Neural cell (in vitro differentiated cells): Measurements from ENCODE around the gene TPPP3. TPM values are rescaled to one million over a fixed set of nuclear protein-coding genes. Genes with fewer than 3 reads are reported as not detected.

Source experiments
- H2AFZ ChIP-seq: fragments of 200-600, 300-800 bp; sonication (generic), shearing (Covaris generic); 2 replicates; pipeline ENCODE4 v1.6.0; 2014; ENCODE audit warnings: low read depth, mild to moderate bottlenecking, antibody characterized with exemption, low read length, moderate library complexity
- H3F3A ChIP-seq: fragments of 200-600 bp; shearing (Covaris generic); 2 replicates; pipeline ENCODE4 v1.6.1; 2016; ENCODE audit warnings: mild to moderate bottlenecking, moderate library complexity, mixed read lengths, antibody characterized with exemption, low read length; ENCODE audit not compliant: insufficient read depth, poor library complexity, severe bottlenecking
- H3K27ac ChIP-seq: fragments of 200-600, 300-800 bp; sonication (generic), shearing (Covaris generic); 2 replicates; pipeline ENCODE4 v1.5.1; 2014; ENCODE audit warnings: mild to moderate bottlenecking, low read length, moderate library complexity
- H3K27me3 ChIP-seq: fragments of 300-800, 200-600 bp; sonication (generic), shearing (Covaris generic); 2 replicates; pipeline ENCODE4 v1.6.0; 2014; ENCODE audit warnings: mild to moderate bottlenecking, low read depth, low read length, moderate library complexity; ENCODE audit not compliant: insufficient read depth
- H3K36me3 ChIP-seq: fragments of 300-800, 200-600 bp; sonication (generic), shearing (Covaris generic); 2 replicates; pipeline ENCODE4 v1.5.1; 2014; ENCODE audit warnings: mild to moderate bottlenecking, antibody characterized with exemption, low read length, moderate library complexity; ENCODE audit not compliant: insufficient read depth
- H3K4me2 ChIP-seq: fragments of 300-800, 200-600 bp; sonication (generic), shearing (Covaris generic); 2 replicates; pipeline ENCODE4 v1.6.0; 2014; ENCODE audit warnings: mild to moderate bottlenecking, low read length
- H3K4me3 ChIP-seq: fragments of 300-800, 200-600 bp; sonication (generic), shearing (Covaris generic); 2 replicates; pipeline ENCODE4 v1.5.1; 2014; ENCODE audit warnings: mild to moderate bottlenecking, low read length, moderate library complexity
- H3K79me2 ChIP-seq: fragments of 200-600 bp; shearing (Covaris generic); replicated peaks from 2 replicates; pipeline ENCODE4 v1.6.0; 2014; ENCODE audit warnings: mild to moderate bottlenecking, low read length, moderate library complexity; ENCODE audit not compliant: insufficient read depth
- H3K9ac ChIP-seq: fragments of 300-800, 200-600 bp; sonication (generic), shearing (Covaris generic); 2 replicates; pipeline ENCODE4 v1.6.1; 2016; ENCODE audit warnings: mild to moderate bottlenecking, low read length, mixed read lengths
- H3K9me2 ChIP-seq: fragments of 200-600 bp; shearing (Covaris generic); 2 replicates; pipeline ENCODE4 v1.6.1; 2016; ENCODE audit warnings: mild to moderate bottlenecking, low read length, mixed read lengths; ENCODE audit not compliant: insufficient read depth
- H3K9me3 ChIP-seq: fragments of 200-600, 300-800 bp; sonication (generic), shearing (Covaris generic); 2 replicates; pipeline ENCODE4 v1.6.1; 2016; ENCODE audit warnings: mild to moderate bottlenecking, mixed run types, low read length, moderate library complexity, mixed read lengths
- H4K20me1 ChIP-seq: fragments of 200-600 bp; shearing (Covaris generic); 2 replicates; pipeline ENCODE4 v1.6.1; 2016; ENCODE audit warnings: mild to moderate bottlenecking, mixed run types; ENCODE audit not compliant: insufficient read depth
- EP300 ChIP-seq: fragments of 450-650 bp; conservative IDR thresholded peaks from 2 replicates; pipeline ENCODE4 v1.6.1; 2014; ENCODE audit warnings: antibody characterized with exemption, mild to moderate bottlenecking, moderate library complexity; ENCODE audit not compliant: poor library complexity, severe bottlenecking
- POLR2AphosphoS5 ChIP-seq: IDR thresholded peaks from 2 replicates; pipeline ENCODE4 v1.6.1; 2012
- TAF1 ChIP-seq: IDR thresholded peaks from 2 replicates; pipeline ENCODE4 v1.6.1; 2012; ENCODE audit warnings: low read depth
- polyA plus RNA-seq: library from polyadenylated mRNA; depleted of rRNA; stranded (reverse); fragments of >200 nt; gene quantifications from 2 replicates; pipeline ENCODE4 v1.2.3, GENCODE V29; 2014
- TF ChIP-seq, protein P1 (sequence below): fragments of 450-650 bp; IDR thresholded peaks from 2 replicates; pipeline ENCODE4 v1.5.1; 2014; ENCODE audit warnings: antibody characterized with exemption, mild to moderate bottlenecking, moderate library complexity; ENCODE audit not compliant: poor library complexity, severe bottlenecking
- TF ChIP-seq, protein P2 (sequence below): IDR thresholded peaks from 2 replicates; pipeline ENCODE4 v1.6.1; 2012; ENCODE audit warnings: borderline replicate concordance

TPPP3 gene
- polyA plus RNA-seq, 1 donor from 2014 or later, result 2.7 TPM

DNA sequence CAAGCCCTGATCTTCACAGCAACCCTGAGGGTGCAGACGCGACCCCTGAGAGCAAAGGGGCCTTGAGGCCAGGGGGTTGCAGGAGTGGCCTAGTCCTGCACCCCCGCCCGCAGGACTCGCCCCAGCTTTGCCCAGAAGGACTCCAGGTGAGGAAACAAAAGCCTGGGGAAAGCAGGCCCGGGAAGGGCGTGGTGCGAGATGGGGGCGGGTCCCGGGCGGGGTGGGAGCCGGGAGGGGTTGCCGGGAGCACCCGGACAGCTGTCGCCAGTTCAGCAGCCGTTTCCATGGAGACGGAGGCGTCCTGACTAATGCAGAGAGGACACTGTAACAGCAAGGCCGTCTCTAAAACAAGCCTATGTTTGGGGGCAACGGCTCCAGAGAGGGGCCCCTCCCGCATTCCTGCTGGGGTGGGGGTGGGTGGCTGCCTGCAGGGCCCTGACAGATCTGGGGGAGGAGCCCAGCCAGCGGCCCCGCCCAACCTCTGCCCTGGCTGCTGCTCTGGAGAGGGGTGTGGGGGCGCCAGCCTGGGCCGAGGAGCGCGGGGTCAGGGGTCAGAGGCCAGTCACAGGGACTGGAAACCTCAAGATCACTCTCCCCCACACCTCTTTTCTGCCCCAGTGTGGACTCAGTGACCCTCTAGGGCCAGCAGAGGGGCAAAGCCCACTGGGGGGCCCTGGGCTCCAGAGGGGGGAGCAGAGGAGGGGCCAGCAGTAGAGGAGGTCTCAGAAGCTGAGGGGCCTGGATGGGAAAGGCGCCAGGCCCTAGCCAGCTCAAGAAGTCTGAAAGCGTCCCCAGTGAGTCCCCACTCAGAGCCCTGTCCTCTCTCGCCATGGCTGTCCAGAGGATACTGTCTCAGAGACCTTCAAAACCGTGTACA lies 3.1 kb upstream of the TPPP3 start:
- Histone ChIP-seq H4K20me1 (no peaks in the 10 kb centered on the region), H3F3A (no peaks in the 10 kb centered on the region), H3K4me3 (peak overlapping the region; percentile 35), H3K79me2 (no peaks in the 10 kb centered on the region), H3K27me3 (no peaks in the 10 kb centered on the region), H3K9me2 (no peaks in the 10 kb centered on the region), H2AFZ (peak overlapping the region; percentile 32), H3K9ac (peak overlapping the region; percentile 50), H3K36me3 (no peaks in the 10 kb centered on the region), H3K4me2 (no peak overlapping the region), H3K27ac (peak overlapping the region; percentile 31), H3K9me3 (no peaks in the 10 kb centered on the region)
- TF ChIP-seq, protein P1, sequence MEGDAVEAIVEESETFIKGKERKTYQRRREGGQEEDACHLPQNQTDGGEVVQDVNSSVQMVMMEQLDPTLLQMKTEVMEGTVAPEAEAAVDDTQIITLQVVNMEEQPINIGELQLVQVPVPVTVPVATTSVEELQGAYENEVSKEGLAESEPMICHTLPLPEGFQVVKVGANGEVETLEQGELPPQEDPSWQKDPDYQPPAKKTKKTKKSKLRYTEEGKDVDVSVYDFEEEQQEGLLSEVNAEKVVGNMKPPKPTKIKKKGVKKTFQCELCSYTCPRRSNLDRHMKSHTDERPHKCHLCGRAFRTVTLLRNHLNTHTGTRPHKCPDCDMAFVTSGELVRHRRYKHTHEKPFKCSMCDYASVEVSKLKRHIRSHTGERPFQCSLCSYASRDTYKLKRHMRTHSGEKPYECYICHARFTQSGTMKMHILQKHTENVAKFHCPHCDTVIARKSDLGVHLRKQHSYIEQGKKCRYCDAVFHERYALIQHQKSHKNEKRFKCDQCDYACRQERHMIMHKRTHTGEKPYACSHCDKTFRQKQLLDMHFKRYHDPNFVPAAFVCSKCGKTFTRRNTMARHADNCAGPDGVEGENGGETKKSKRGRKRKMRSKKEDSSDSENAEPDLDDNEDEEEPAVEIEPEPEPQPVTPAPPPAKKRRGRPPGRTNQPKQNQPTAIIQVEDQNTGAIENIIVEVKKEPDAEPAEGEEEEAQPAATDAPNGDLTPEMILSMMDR, result no peak
- TF ChIP-seq POLR2AphosphoS5 (no peak), TAF1 (no peak), EP300 (peak; percentile 11)
- TF ChIP-seq, protein P2, sequence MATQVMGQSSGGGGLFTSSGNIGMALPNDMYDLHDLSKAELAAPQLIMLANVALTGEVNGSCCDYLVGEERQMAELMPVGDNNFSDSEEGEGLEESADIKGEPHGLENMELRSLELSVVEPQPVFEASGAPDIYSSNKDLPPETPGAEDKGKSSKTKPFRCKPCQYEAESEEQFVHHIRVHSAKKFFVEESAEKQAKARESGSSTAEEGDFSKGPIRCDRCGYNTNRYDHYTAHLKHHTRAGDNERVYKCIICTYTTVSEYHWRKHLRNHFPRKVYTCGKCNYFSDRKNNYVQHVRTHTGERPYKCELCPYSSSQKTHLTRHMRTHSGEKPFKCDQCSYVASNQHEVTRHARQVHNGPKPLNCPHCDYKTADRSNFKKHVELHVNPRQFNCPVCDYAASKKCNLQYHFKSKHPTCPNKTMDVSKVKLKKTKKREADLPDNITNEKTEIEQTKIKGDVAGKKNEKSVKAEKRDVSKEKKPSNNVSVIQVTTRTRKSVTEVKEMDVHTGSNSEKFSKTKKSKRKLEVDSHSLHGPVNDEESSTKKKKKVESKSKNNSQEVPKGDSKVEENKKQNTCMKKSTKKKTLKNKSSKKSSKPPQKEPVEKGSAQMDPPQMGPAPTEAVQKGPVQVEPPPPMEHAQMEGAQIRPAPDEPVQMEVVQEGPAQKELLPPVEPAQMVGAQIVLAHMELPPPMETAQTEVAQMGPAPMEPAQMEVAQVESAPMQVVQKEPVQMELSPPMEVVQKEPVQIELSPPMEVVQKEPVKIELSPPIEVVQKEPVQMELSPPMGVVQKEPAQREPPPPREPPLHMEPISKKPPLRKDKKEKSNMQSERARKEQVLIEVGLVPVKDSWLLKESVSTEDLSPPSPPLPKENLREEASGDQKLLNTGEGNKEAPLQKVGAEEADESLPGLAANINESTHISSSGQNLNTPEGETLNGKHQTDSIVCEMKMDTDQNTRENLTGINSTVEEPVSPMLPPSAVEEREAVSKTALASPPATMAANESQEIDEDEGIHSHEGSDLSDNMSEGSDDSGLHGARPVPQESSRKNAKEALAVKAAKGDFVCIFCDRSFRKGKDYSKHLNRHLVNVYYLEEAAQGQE, result no peak

DNA sequence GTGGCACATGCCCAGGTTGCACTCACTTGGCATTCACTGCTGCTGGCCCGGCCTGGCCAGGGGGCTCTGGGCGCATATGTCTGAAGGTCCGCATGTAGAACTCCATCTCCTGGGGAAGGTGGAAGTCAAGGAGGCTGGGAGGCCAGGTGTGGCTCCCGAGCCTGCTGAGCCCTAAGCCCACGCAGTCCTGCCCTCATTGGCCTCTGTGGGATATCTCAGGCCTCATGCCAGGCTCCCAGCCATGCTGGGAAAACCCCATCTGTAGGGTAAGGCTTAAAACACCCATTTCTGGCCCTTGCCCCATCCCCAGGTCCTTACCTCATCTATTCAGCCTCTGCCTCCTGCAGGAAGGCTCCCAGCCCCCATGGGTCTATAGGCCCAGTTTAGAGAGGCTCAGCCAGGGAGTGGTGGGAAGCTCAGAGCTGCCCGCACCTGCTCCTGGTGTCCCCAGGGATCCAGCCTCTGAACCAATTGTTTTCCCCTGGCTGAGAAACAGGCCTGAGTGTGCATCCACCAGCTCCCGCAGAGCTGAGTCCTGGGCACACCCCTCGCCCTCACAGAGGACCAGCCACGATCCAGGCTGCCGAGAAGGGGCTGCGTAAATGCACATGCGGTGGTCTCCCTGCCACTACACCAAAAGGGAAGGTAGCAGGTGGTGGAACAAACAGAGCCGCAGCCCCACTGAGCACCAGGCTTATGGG lies 2.3 kb upstream of the TPPP3 start:
- Histone ChIP-seq H3K27ac (peak overlapping the region; percentile 31), H3K9me3 (no peaks in the 10 kb centered on the region), H2AFZ (peak overlapping the region; percentile 32), H3K27me3 (no peaks in the 10 kb centered on the region), H3K9me2 (no peaks in the 10 kb centered on the region), H3K36me3 (no peaks in the 10 kb centered on the region), H3K9ac (peak overlapping the region; percentile 24), H3K79me2 (no peaks in the 10 kb centered on the region), H3F3A (no peaks in the 10 kb centered on the region), H3K4me2 (no peak overlapping the region), H3K4me3 (peak overlapping the region; percentile 35), H4K20me1 (no peaks in the 10 kb centered on the region)
- TF ChIP-seq EP300, result no peak
- TF ChIP-seq, protein P2, result no peak
